Stimulated activated CD4-positive, alpha-beta T cell treated with anti-CD3 and anti-CD28 coated beads, Interleukin-2, amount 100 ng/mL, for 48 hours (primary cell): ENCODE results near the gene EIF5A.
A peak's percentile ranks its signal among the peaks of the same experiment; 100 is the strongest.

ENCODE experiments used
- DNase-seq, 2 donors: peaks; one replicate each; pipeline ENCODE4 v3.0.0-alpha.2; 2020

EIF5A gene

GRCh38 chr17:7306911-7307685 lies at the start of gene EIF5A:
Gene EIF5A (plus strand): TSS chr17:7307628. CDS start chr17:7309636, 2,008 bp downstream.
- peak; percentile 100 for DNase-seq

- no peak for DNase-seq
These were observed 48.5 kb upstream of the EIF5A start for GRCh38 chr17:7258731-7259554.

- DNase-seq: no peak
These were observed 47.9 kb upstream of the EIF5A start for GRCh38 chr17:7259555-7259889.

GRCh38 chr17:7260151-7260550 lies 47.3 kb upstream of the EIF5A start:
- no peak for DNase-seq

GRCh38 chr17:7260651-7261378 lies 46.6 kb upstream of the EIF5A start:
- peak in 1 of 2 donors; percentile 23 for DNase-seq

- DNase-seq: no peak
These were observed 45.8 kb upstream of the EIF5A start for GRCh38 chr17:7261379-7262191.

- DNase-seq: no peak
These were observed 45.1 kb upstream of the EIF5A start, which contains the start of gene CLDN7 for GRCh38 chr17:7262192-7262934. Gene CLDN7 (minus strand): TSS chr17:7262478. CDS start chr17:7262043, 435 bp downstream.

- DNase-seq: no peak
These were observed 44.3 kb upstream of the EIF5A start for GRCh38 chr17:7262935-7263800.

GRCh38 chr17:7263801-7264078 lies 43.7 kb upstream of the EIF5A start:
- DNase-seq: no peak

- no peak for DNase-seq
These were observed 40.6 kb upstream of the EIF5A start for GRCh38 chr17:7266784-7267183.

- DNase-seq: no peak
These were observed 28.0 kb upstream of the EIF5A start for GRCh38 chr17:7279448-7279847.

GRCh38 chr17:7280519-7281073 lies 26.8 kb upstream of the EIF5A start:
- DNase-seq: peak; percentile 84 to 90

- peak; percentile 87 to 88 for DNase-seq
These were observed 26.1 kb upstream of the EIF5A start, which contains the start of gene SLC2A4 for GRCh38 chr17:7281074-7281952. Gene SLC2A4 (plus strand): TSS chr17:7281718. CDS start chr17:7281935, 217 bp downstream.

- no peak for DNase-seq
These were observed 25.3 kb upstream of the EIF5A start for GRCh38 chr17:7281953-7282751.

- no peak for DNase-seq
These were observed 24.6 kb upstream of the EIF5A start for GRCh38 chr17:7282752-7283321.

- no peak for DNase-seq
These were observed 23.8 kb upstream of the EIF5A start for GRCh38 chr17:7283471-7284216.

- no peak for DNase-seq
These were observed 22.5 kb upstream of the EIF5A start for GRCh38 chr17:7284911-7285310.
